GM19035 (cell line): ENCODE measurements around the gene FGD5.

Source experiments
- ATAC-seq: cut with Tn5 transposase; IDR thresholded peaks from one replicate; pipeline ENCODE4 v1.9.1; 2021; ENCODE audit not compliant: unreplicated experiment

FGD5 gene

DNA sequence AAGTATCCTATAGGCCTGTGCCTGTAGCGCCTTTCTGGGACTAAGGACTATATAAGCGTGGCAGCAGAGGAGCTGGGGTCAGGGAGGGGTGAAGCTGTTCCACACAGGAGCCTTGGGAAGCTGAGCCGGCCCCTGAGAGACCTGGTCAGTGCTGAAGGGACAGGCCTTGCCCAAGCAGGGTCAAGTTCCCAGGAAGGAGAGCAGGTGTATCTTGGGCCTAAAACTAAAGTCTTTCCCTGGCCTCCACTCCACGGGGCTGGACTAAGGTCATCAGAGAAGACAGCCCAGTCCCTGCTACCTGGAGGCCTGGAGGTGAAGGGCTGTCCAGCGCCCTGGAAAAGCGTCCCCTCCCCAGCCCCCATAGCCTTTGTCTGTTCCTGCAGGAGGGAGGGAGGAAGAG, 104.7 kb downstream of the FGD5 start:
- no peak for ATAC-seq

DNA sequence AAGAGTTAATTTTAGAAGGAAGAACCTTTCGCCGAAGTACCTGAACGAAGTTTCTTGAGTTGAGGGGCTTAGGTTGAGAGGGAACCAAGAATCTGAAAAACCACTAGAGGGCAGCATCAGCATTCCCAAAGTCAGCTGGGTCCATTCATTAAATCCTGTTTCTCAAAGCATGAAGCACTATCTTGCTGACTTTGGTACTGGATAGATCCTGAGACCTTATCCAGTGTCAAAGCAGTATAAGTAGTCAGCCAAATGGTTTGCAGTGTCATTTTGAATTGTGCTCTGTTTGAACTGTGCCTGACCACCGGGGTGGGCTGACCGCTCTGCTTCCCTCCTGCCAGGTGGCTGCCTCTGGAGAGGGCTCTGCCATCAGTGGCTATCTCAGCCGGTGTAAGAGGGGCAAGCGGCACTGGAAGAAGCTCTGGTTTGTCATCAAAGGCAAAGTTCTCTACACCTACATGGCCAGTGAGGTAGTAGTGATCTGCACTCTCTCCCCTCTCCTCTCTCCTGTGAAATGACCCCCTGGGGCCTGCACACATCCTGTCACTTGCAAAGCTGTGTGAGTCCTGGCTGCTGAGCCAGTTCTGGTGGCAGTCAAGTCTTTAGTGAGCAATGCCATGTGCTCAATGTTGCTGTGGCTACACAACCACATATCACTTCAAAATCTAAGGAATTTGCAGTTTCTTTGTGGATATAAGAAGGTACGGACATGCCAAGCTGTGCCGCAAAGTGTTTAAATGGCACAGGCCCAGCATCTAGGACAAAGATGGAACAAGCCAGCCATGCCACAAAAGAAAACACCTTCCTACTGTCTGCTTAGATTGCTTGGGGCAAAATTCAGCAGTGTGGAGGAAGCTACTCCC, 107.2 kb downstream of the FGD5 start:
- no peak for ATAC-seq

DNA sequence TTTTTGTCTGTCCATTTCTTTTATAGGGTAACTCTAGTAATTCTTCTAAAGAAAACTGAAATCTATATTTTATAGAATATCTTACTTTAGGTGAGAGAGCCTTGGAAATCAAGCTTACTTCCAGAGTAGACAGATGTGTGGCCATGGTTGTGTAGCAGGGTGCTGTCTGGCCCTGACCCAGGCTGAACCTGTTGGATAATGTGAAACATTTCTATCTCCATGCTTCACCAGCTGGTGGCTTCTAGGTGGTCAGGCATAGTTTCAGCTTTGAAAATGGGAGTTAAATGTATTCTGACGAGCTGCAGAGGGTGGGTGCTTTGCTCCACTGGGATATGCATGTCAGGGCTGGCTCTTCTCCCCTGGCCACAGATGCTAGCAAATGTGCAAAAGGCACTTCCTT, 107.8 kb downstream of the FGD5 start:
- ATAC-seq: no peak

DNA sequence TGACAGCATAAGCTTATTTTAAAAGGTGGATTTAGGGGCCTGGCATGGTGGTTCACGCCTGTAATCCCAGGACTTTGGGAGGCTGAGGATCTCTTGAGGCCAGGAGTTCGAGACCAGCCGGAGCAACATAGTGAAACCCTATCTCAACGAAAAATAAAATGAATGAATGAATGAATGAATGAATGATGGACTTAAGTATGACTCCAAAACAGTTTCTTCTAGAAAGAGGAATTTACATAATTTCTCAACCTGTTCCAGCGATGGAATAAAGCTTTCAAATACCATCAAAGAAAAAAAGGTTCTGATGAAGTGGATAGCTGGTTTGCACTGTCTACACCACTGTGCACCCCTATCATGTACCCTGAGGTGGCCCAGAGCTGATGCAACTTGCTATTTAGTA, 108.5 kb downstream of the FGD5 start:
- ATAC-seq: no peak

DNA sequence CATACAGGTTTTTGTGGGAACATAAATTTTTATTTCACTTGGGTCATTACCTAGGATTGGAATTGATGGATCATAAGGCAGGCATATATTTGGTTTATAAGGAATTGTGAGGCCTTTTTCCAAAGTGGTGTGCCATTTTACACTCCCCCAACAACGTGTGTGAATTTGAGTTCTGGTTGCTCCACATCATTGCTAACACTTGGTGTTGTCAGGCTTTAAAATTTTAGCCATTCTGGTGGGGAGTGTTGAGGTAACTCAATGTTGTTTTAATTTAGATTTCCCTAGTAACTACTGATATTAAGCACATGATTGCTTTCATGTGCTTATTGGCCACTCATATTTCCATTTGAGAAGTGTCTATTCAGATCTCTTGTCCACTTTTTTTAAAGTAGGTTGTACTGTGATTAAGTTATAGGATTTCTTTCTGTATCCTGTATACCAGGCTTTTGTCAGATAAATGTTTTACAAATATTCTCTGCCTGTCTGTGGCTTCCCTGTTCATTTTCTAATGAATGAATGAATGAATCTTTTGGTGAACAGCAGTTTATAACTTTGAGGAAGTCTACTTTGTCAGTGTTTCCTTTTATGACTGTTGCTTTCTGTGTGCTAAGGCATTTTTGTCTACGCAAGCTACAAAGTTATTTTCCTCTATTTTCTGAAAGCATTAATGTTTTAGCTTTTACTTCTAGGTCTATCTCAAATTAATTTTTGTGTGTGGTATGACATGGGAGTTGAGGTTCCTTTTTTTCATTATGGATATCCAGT, 110.7 kb downstream of the FGD5 start:
- ATAC-seq: no peak

DNA sequence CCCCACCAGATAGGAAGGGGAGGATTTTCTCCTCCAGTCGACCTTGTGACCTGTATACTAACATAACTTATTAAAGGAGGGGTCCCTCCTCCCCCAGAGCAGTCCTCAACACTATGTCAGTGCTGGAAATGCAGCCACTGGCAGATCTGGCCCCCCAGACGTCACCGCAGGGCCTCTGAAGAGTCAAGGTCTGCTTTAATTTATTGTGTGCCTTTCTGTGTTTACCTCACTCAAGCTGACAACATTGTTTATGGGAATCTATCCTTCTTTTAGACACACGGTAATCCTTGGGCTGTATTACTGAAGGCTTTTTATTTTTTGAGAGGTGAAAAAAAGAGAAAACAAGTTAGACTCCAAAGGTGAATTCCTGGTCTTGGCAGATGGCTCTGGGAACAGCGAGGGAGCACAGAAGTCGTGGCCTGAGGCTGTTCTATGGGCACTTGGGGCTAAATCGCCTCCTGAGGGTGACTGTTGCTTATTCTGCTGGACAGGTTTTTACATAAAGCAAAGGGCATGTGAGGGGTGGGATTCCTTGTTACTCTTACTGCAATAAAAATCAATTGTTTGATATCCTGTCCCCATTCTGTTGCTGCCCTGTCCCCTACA, 115.2 kb downstream of the FGD5 start:
- ATAC-seq: no peak

DNA sequence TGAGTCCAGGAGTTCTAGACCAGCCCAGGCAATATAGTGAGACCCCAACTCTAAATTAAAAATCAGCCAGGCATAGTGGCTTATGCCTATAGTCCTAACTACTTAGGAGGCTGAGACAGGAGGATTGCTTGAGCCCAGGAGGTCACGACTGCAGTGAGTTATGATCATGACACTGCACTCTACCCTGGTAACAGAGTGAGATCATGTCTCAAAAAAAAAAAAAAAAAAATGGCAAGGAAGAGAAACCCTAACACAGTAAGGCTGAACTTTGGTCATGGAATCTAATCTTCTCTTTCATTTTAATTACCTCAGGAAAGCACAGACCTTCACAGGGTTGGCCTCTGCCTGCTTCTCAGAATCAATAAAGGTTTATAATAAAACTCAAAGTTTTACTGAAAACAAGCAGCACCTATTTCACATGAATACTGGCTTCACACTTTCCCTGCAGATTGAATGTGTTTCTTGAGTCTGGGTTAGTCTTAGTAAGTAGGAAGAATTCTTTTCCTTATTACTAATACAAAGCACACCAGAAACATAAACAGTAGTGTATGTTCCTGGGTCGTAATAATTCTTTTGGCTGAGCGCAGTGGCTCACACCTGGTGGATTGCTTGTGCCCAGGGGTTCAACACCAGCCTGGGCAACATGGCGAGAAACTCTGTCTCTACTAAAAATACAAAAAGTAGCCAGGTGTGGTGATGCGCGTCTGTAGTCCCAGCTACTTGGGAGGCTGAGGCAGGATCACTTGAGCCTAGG, 117.0 kb downstream of the FGD5 start:
- ATAC-seq: no peak

DNA sequence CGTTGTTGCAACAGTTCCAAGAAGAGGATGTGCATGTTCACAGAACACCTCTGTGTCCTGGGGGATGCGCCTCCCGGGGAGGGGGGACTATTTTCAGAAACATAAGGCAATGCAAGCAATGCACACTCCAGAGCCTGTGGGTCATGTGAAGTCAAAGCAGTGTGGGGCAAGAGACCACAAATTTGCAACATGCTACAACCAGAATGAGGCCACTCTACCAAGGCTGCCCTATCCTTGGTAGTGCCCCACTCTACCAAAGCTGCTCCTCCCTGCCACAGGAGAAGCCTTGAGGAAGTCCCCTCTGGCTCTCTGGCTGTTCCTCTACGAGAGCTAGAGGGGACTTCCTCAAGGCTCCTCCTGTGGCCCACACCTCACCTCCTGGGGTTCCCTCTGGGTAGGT, 120.2 kb downstream of the FGD5 start:
- ATAC-seq: no peak

DNA sequence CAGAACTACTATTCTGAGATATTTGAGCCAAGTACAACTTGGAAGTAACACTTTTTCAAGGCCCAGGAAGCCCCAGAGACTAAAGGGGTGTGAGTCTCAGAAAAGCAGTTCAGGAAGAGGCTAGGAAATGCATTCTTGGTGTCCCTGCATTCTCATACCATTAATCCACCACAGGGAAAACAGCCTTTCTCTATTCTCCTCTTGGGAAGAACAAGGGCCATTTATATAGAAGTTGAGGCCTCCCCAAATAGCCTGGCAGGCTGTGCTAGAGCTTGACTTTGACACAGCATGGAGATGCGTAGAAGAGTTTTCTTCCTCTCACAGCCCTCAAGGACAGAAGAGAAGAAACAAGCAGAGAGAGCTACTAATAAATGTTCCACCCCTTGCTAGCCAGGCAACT, 123.1 kb downstream of the FGD5 start:
- ATAC-seq: no peak

DNA sequence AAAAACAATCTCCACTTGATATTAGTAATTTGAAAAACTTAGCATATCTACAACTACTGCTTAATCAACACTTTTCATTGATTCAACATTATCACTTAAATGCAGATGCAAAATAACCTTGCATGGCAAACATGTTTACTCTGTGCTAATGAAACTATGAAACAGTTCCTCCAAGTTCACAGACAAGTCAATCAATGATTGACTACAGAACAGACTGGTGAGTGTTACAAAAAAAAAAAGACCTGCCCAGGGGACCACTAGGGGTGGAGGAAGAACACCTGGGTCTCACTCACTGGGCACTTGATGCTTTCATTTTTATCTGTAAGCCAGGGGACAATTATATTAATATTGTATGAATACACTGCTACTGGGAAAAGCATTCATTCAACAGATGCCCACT, 124.3 kb downstream of the FGD5 start:
- ATAC-seq: no peak

DNA sequence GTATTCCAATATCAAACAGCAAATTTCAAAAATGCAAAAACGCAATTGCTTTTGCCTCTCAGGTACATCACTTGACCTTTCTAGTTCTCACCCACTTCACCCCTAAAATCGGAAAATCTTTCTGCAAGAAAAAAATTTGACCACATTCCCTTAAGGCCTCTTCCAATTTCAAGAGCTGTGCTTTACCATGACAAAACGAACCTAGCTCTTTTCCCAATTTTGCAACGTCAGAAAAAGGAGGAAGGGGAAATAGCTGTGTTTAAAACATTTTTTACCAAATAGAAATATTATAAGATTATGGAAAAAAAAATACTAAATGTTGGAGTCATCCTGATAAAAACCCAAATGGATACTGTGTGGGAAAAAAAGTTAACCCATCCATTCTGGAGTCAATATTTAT, 127.5 kb downstream of the FGD5 start:
- no peak for ATAC-seq

DNA sequence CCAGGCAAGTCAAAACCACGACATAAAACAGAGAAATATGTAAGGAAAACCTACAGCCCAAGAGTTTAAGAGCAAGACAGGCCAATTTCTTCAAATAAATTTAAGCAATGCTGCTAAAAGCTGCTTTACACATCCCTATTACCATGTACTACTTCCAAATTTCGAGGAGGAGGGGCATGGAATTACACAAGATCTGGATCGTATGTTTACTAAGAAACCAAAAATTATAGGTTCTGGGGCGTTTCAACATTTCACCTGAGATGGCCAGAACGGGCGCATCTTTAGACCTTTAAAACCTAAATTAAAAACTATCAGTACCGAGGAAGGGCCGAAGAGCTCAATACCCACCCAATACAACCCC, 128.0 kb downstream of the FGD5 start:
- ATAC-seq: no peak

DNA sequence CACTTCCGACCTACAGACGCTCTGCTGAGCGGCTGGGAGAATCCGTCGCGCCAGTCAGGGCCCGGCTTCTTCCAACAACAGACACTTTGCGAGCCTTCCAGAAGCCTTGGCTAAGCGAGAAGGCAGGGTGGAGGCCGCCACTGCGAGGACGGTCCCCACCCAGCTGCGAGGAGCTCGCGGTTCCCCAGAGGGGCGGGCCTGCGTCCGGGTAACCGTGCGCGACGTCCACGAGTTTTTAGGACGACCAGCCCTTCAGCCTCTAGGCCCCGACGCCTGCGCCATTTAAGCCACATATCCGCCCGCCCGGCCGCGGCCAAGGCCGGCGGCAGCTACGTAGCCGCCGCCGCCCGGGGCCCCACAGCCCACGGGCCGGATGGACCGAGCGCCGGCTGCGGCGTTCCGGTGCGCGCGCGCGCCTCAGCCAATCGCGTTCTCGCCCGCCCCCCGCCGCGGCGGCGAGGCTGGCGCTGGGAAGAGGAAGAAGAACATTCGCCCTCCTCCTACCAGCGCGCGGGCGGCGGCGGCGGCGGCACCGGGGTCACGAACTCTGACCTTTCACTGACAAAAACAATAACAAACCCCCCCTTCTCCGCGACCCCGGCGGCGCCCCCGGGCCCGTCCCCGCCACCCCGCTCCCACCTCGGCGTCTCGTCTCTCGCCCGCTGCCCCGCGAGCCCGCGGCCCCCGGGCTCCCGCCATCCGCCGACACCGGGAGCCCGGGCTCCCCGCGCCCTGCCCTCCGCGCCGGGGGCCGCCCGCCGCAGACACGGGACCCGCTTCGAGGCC, 128.5 kb downstream of the FGD5 start, which contains the start of gene NR2C2:
Gene NR2C2 (plus strand): TSS at position 484 of the 786 bp plus-strand sequence. CDS start 56,332 bp downstream, outside the sequence.
- ATAC-seq: peak; percentile 65

DNA sequence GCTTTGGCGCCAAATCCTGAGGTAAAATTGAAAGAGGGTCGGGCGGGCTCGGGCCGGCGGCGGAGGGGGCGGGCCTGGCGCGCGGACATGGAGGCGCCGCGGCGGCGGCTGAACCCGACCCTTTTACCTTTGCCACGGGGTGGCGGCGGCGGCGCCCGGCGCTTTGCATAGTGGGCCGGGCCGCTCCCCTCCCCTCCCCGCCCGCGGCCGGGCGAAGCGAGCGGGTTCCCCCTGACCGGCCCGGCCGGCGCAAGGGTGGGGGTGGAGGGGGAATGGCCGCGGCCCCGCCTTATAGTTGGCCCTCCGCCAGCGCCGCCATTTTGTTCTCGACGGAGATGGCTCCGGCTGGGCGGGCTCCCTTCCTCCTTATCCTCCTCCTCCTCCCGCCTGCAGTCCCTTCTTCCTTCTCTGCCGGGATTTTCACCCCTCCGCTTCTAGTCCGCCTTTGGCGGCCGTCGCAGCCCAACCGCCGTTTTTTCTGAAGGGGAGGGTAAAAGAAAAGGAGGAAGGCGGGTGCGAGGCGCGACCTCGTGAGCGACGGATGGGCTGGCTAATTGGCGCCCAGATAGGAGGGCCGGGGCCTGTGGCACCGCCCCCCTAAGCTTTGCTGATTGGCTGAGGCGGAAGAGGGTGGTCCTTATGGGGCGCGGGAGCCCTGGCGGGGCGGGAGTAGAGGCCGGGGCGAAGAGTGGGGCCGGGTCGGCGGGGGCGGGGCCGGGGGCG, 129.3 kb downstream of the FGD5 start:
- peak; percentile 83 for ATAC-seq

DNA sequence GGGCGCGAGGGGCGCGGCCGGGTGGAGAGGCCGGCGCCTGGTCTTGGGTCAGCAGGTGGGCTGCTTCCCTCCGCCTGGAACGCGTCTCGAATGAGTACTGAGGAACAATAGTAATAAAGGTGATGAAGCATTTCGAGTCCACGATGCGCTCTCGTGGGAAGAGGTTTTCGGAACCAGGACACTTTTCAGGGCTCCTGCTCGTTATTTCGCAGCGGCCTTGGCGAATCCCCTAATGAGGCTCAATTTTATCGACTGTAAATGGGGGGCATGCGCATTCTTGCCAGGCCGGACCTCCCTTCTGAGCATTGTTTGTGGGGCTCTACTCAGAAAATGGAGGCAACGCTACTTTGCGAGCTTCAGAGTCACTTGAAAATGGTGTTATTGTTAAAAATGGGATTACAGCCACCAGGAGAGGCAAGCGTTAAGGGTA, 129.9 kb downstream of the FGD5 start:
- ATAC-seq: no peak

DNA sequence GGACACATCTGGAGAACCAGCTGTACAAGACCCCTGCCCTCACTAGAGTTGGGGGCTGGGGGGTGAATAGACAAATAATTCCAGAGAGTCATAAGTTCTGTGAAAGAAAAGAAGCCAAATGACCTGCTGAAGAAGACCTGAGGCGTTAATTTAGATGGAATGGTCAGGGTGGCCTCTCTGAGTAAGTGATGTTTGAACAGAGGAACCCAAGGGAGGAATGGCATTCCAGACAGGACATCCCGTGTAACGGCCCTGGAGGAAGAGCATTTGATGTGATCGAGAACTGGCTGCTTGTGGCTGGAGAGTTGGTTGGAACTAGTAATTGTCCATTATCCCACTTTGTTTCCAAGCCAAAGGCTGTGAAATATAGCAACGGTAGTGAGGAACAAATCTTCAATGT, 130.4 kb downstream of the FGD5 start:
- no peak for ATAC-seq

DNA sequence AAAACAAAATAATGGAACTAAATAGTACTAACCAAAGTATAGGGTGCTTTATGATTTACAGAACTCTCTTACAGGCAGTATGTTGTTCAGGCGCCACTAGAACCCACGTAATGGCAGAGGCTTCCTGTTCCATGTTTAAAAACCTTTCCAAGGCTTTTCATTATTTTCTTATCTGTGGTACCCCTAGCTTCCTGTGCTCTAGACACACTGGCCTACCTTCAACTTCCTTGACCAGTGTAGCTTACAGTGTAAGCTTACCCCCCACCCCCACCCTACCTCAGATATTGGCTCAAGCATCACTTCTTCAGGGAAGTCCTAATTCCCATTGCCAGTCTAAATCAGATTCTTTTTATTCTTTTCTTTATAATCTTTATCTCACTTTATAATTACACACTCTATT, 131.5 kb downstream of the FGD5 start:
- ATAC-seq: no peak

DNA sequence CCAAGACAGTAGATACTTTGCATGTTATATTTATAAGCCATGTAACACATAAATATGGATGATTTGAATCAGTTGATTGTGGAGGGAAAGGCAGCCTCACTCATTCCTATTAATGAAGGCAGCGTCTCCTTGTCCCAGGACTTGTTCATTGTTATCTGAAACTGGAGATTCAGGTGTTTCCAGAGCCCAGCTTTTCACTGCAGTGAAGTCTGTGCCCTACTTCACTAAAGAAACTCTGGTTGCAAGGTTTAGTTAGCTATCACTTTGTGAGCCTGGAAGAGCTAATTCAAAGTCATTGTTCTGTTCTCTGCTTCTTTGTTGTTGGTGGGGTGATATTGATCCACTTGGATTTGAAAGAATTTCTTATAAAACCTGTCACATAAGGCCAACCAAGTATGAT, 138.4 kb downstream of the FGD5 start:
- no peak for ATAC-seq

DNA sequence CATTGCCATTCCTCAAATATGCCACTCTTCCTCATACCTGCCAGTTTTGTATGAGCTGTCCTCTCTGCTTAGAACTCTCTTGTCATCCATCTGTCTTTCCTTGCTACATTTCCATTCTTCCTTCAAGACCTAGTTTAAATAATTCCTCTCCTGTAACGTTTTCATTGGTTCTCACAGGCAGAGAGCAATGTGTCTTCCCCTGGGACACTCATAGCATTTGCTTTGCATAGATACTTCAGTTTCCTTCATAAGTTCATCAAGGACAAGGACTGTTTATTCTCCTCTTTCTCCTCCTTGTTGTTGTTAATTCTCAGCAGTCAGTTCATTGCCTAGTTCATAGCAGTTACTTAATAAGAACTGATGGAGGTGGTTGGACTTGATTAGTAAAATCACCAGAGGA, 139.2 kb downstream of the FGD5 start:
- ATAC-seq: no peak
